ENCODE data around the gene ZFYVE1.

DNA sequence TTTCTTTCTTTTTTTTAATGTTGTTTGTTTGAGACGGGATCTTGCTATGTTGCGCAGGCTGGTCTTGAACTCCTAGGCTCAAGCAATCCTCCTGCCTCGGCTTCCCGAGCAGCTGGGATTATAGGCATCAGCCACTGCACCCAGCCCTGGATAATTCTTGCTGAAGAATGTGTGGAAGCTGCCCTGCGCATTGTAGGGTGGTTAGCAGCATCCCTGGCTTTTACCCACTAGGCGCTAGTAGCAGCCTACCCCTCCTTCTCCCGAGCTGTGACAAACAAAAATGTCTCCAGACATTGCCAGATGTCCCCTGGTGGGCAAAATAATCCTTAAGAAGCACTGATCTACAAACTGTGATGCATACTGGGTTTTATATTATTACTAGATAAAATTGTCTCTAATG is 94.0 kb downstream of the ZFYVE1 start:
- TF ChIP-seq, protein P1, sequence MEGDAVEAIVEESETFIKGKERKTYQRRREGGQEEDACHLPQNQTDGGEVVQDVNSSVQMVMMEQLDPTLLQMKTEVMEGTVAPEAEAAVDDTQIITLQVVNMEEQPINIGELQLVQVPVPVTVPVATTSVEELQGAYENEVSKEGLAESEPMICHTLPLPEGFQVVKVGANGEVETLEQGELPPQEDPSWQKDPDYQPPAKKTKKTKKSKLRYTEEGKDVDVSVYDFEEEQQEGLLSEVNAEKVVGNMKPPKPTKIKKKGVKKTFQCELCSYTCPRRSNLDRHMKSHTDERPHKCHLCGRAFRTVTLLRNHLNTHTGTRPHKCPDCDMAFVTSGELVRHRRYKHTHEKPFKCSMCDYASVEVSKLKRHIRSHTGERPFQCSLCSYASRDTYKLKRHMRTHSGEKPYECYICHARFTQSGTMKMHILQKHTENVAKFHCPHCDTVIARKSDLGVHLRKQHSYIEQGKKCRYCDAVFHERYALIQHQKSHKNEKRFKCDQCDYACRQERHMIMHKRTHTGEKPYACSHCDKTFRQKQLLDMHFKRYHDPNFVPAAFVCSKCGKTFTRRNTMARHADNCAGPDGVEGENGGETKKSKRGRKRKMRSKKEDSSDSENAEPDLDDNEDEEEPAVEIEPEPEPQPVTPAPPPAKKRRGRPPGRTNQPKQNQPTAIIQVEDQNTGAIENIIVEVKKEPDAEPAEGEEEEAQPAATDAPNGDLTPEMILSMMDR (IDR thresholded peaks at IDR 0.05): no peak
- TF ChIP-seq EZH2 (IDR thresholded peaks at IDR 0.05) (no peak), EZH2phosphoT487 (IDR thresholded peaks at IDR 0.05) (no peak)
